Measurements from ENCODE around the gene DKKL1. TPM values are rescaled to one million over a fixed set of nuclear protein-coding genes. Genes with fewer than 3 reads are reported as not detected.
A peak's percentile ranks its signal among the peaks of the same experiment; 100 is the strongest.

Gene DKKL1
- total and polyA plus RNA-seq, 2 experiments from 2014 or later = 0.76 to 2.9 TPM

DNA sequence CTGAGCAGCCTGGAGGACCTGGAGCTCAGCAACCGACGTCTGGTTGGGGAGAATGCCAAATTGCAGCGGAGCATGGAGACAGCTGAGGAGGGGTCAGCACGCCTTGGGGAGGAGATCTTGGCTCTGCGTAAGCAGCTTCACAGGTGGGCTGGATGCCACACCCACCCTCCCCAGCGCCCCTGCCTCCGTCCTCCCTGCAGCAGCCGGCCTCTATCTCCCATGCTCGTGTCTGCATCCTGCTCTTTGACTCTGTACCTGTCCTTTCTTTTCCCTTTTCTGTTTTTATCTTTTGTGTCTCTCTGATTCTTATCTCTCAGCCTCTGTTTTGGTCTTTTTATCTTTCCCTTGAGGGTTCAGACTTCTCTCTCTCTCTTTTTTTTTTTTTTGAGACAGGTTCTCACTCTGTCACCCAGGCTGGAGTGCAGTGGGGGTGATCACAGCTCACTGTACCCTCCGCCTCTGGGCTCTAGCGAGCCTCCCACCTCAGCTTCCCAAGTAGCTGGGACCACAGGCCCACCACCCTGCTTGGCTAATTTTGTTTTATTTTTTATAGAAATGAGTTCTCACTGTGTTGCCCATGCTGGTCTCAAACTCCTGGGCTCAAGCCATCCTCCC, 34.4 kb downstream of the DKKL1 start (continued):
- TF ChIP-seq EZH2 (IDR thresholded peaks at IDR 0.05; ENCODE audit: low read depth, unreplicated experiment) (no peak), ZNF114 (CRISPR knock-in tag; IDR thresholded peaks at IDR 0.05) (no peak), NANOG (IDR thresholded peaks at IDR 0.05; ENCODE audit: borderline replicate concordance) (no peak), JUNB (IDR thresholded peaks at IDR 0.05; ENCODE audit: unreplicated experiment) (no peak), CREB1 (CRISPR knock-in tag; IDR thresholded peaks at IDR 0.05; ENCODE audit: low read depth) (no peak)
- TF ChIP-seq, protein P1, sequence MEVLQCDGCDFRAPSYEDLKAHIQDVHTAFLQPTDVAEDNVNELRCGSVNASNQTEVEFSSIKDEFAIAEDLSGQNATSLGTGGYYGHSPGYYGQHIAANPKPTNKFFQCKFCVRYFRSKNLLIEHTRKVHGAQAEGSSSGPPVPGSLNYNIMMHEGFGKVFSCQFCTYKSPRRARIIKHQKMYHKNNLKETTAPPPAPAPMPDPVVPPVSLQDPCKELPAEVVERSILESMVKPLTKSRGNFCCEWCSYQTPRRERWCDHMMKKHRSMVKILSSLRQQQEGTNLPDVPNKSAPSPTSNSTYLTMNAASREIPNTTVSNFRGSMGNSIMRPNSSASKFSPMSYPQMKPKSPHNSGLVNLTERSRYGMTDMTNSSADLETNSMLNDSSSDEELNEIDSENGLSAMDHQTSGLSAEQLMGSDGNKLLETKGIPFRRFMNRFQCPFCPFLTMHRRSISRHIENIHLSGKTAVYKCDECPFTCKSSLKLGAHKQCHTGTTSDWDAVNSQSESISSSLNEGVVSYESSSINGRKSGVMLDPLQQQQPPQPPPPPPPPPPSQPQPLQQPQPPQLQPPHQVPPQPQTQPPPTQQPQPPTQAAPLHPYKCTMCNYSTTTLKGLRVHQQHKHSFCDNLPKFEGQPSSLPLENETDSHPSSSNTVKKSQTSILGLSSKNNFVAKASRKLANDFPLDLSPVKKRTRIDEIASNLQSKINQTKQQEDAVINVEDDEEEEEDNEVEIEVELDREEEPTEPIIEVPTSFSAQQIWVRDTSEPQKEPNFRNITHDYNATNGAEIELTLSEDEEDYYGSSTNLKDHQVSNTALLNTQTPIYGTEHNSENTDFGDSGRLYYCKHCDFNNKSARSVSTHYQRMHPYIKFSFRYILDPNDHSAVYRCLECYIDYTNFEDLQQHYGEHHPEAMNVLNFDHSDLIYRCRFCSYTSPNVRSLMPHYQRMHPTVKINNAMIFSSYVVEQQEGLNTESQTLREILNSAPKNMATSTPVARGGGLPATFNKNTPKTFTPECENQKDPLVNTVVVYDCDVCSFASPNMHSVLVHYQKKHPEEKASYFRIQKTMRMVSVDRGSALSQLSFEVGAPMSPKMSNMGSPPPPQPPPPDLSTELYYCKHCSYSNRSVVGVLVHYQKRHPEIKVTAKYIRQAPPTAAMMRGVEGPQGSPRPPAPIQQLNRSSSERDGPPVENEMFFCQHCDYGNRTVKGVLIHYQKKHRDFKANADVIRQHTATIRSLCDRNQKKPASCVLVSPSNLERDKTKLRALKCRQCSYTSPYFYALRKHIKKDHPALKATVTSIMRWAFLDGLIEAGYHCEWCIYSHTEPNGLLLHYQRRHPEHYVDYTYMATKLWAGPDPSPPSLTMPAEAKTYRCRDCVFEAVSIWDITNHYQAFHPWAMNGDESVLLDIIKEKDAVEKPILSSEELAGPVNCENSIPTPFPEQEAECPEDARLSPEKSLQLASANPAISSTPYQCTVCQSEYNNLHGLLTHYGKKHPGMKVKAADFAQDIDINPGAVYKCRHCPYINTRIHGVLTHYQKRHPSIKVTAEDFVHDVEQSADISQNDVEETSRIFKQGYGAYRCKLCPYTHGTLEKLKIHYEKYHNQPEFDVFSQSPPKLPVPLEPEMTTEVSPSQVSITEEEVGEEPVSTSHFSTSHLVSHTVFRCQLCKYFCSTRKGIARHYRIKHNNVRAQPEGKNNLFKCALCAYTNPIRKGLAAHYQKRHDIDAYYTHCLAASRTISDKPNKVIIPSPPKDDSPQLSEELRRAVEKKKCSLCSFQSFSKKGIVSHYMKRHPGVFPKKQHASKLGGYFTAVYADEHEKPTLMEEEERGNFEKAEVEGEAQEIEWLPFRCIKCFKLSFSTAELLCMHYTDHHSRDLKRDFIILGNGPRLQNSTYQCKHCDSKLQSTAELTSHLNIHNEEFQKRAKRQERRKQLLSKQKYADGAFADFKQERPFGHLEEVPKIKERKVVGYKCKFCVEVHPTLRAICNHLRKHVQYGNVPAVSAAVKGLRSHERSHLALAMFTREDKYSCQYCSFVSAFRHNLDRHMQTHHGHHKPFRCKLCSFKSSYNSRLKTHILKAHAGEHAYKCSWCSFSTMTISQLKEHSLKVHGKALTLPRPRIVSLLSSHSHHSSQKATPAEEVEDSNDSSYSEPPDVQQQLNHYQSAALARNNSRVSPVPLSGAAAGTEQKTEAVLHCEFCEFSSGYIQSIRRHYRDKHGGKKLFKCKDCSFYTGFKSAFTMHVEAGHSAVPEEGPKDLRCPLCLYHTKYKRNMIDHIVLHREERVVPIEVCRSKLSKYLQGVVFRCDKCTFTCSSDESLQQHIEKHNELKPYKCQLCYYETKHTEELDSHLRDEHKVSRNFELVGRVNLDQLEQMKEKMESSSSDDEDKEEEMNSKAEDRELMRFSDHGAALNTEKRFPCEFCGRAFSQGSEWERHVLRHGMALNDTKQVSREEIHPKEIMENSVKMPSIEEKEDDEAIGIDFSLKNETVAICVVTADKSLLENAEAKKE (CRISPR knock-in tag; IDR thresholded peaks at IDR 0.05) = no peak

DNA sequence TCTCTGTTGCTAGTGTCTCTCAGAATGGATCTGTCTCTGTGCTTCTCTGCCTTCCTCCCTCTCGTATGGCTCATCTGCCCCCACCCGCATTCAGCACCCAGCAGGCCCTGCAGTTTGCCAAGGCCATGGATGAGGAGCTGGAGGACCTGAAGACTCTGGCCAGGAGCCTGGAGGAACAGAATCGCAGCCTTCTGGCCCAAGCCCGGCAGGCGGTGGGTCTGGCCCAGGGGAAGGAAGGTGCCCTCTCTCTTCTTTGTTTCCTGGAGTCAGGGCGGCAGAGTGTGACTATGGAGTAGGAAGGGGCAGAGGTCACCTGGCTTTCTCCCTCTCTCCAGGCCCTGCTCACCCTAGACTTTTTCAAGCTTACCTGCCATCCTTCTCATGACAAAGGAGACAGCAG, 35.3 kb downstream of the DKKL1 start:
- Histone ChIP-seq H3K4me1 (ENCODE audit: insufficient read depth) (peaks cover 11% of the 10 kb centered on the region), H3K79me2 (replicated peaks; ENCODE audit: insufficient read depth) (no peaks in the 10 kb centered on the region), H3K4me2 (no peak overlapping the region), H3K4me3 (no peak overlapping the region), H2AFZ (peak overlapping the region; percentile 23; the same call in 1 of the 2 replicates), H3F3A (replicated peaks; ENCODE audit: low read depth) (peaks cover 9% of the 10 kb centered on the region; the same call in 1 of the 2 replicates), H3K27me3 (ENCODE audit: insufficient read depth) (no peaks in the 10 kb centered on the region), H4K20me1 (replicated peaks; ENCODE audit: insufficient read depth) (no peaks in the 10 kb centered on the region), H3K9me2 (ENCODE audit: insufficient read depth) (0 out of 2 replicates have a peak, but pooled peaks cover 3% of the 10 kb centered on the region), H3K36me3 (ENCODE audit: insufficient read depth) (no peaks in the 10 kb centered on the region), H3K27ac (ENCODE audit: low read depth) (no peak overlapping the region)
- ATAC-seq = no peak
- no peak for DNase-seq (ENCODE audit: low spot score)
- H3K9me3 Mint-ChIP-seq = no peaks in the 10 kb centered on the region
- H3K4me1 Mint-ChIP-seq = peaks cover 40% of the 10 kb centered on the region
- H3K4me3 Mint-ChIP-seq = no peak overlapping the region
- H3K27me3 Mint-ChIP-seq (ENCODE audit: insufficient read depth, low read depth, poor library complexity) = peaks cover 22% of the 10 kb centered on the region
- TF ChIP-seq, protein P2, sequence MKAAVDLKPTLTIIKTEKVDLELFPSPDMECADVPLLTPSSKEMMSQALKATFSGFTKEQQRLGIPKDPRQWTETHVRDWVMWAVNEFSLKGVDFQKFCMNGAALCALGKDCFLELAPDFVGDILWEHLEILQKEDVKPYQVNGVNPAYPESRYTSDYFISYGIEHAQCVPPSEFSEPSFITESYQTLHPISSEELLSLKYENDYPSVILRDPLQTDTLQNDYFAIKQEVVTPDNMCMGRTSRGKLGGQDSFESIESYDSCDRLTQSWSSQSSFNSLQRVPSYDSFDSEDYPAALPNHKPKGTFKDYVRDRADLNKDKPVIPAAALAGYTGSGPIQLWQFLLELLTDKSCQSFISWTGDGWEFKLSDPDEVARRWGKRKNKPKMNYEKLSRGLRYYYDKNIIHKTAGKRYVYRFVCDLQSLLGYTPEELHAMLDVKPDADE (IDR thresholded peaks at IDR 0.05) = no peak
- no peak for TF ChIP-seq JUNB (IDR thresholded peaks at IDR 0.05; ENCODE audit: unreplicated experiment)
- no peaks in the 10 kb centered on the region for H3K36me3 Mint-ChIP-seq (ENCODE audit: low read depth)
- H3K27ac Mint-ChIP-seq = no peak overlapping the region

Measured in GM23338 (cell line).